ENCODE data around the gene ZRANB2.
A peak's percentile ranks its signal among the peaks of the same experiment; 100 is the strongest.

The ZRANB2 gene, protein sequence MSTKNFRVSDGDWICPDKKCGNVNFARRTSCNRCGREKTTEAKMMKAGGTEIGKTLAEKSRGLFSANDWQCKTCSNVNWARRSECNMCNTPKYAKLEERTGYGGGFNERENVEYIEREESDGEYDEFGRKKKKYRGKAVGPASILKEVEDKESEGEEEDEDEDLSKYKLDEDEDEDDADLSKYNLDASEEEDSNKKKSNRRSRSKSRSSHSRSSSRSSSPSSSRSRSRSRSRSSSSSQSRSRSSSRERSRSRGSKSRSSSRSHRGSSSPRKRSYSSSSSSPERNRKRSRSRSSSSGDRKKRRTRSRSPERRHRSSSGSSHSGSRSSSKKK

DNA sequence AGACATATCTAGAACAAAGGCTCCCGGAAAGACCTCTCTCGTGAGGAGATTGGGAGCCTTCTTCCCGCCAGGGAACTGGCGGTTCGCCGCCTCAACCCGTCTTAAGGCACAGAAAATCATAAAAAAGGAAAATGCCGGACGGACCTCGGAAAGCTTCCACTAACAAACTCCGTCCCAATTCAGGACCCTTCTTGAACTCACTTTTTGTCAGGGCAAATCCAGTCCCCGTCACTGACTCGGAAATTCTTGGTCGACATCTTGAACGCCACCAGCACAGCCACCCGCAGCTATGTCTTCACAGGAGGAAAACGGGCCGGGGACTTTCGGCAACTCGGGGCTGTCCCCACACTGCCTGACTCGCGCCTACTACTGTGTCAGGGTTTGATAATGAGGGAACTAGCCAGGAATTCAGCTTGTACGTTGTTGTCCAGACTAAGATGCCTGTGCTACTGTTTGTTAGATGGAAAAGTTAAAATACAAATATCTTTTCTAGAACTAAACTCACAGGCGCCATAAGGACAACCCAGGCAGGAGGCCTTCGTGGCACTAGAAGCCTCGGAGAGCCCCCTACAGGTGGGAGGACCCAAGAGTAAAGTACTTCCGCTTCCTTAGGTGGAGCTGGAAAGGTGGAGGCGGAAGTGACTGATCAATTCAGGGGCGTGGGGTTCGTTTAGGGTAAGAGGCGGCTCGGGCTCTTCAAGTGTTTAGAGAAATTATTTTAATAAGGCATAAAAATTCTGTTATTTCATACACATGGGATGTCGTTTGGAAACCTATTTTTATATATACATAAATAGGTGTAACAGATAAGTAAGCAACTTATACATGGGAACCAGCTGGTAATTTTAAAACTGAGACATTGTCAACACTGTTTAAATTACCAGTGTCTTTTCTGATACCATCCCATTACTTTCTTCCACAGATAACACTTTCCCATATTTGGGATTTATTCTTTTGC lies at the start of gene ZRANB2:
ZRANB2 (minus strand) TSS at position 297 of the 958 bp plus-strand sequence; CDS start at position 257, 40 bp downstream.
- peak; percentile 98 for DNase-seq

DNA sequence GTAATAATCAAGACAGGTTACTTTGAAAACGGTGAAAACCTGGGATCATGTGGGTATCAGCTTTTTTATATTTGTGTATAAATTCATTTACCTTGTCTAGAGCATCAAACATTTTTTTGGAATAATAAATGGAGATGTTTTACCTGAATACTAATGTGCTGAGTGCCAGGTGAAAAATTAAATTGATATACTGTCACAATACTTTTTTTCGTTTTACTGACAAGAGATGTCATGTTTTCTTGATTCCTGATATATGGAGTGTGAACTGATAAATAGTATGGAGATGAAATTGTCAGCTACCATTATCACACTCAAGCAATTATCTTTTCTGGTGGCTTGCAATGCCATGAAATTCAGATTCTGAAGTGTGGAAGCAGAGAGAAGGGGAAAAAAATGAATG lies 47.2 kb upstream of the ZRANB2 start:
- DNase-seq, result no peak

DNA sequence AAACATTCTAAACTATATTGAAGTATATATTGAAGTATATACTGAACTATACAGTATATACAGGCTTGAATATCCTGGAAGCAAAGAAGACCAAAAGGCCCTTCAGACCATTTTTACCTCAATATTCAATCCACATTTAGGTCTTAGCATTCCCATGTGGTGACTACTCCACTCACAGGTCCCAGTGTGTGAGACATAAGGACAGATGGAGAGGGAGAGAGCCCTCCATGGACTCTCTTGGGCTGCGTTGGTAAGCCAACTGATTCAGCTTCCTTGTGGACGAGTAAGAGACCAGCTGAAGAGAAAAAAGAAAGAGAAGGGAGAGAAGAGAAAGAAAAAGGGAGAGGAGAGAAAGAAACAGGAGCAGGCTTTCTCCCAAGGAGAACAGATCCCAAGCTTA lies 37.3 kb upstream of the ZRANB2 start:
- no peak for DNase-seq

DNA sequence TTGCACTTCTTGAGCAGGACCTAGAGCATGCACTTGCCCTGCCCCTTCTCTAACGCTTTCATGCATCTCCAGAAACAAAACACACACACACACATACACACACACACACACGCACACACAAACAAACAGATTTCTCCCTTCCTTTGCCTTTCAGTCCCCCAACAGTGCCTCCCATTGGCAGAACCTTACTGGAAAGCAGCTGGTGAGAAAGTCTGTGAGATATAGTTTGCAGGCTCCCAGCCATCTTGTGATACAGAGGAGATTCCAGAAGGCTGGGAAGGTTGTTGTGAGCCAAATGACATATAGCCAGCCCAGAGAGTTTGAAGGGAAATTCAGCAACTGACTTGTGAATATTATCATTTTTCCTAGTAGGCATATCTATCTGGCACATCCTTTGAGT lies 35.9 kb upstream of the ZRANB2 start:
- DNase-seq, result no peak

- no peak for DNase-seq
Observed at GRCh38 chr1:71106658-71107322, 26.0 kb upstream of the ZRANB2 start.

DNA sequence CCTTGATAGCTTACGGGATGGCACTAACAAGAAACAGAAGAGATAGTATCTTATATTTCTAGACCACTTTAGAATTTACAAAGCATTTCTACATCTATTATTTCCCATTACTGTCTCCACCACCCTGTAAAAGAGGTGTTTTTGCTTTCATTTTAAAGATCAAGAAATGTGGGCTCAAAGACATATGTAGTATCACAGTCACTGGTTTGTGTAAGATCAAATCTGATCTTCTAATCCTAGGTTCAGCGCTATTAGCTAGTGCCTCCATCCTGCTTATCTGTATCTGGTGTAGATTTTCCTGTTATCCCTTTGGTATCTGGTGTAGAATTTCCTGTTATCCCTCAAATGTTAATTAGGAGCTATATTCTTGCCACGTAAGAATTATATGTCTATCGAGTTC lies 23.6 kb upstream of the ZRANB2 start:
- DNase-seq, result no peak

GRCh38 chr1:71101839-71102376 lies 21.1 kb upstream of the ZRANB2 start:
- no peak for DNase-seq

- no peak for DNase-seq
Observed at GRCh38 chr1:71097428-71097827, 16.6 kb upstream of the ZRANB2 start.

DNA sequence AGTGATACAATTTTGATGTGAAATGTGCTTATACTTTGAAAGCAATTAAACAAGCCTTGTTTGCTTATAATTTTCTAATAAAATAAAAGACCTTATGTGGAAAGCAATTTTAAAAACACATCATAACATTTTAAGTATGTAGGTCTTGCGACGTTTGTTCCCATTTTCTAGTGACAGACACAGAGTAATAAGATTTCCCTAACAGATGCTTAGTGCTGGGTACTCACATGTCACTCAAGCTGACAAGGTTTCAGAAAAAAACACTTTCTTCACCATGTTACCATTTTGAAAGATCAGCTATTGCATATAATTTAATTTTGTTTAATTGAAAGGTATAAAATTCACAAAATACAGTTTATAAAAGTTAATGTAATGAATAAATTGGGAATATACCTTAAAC lies 14.1 kb upstream of the ZRANB2 start:
- no peak for DNase-seq

DNA sequence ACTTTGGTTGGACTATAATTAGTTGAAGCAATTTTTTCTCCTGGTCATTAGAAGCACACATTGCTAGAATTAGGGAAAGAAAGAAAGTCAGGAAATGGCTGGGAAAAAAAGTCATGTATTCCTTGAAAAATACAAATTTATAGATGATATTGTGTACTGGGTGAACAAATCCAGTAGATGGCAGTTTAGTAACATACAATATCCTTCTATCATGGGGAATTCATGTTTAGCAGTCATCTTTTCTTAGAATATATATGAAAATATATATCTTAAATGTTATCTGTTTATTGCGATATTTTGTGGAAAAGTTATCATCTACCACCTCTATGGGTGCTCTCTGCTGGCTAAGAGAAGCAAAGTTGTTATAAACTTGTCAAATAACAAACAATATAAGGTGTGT lies 13.1 kb upstream of the ZRANB2 start:
- DNase-seq, result peak; percentile 62

- no peak for DNase-seq
Observed at GRCh38 chr1:71089536-71090270, 8.9 kb upstream of the ZRANB2 start.

DNA sequence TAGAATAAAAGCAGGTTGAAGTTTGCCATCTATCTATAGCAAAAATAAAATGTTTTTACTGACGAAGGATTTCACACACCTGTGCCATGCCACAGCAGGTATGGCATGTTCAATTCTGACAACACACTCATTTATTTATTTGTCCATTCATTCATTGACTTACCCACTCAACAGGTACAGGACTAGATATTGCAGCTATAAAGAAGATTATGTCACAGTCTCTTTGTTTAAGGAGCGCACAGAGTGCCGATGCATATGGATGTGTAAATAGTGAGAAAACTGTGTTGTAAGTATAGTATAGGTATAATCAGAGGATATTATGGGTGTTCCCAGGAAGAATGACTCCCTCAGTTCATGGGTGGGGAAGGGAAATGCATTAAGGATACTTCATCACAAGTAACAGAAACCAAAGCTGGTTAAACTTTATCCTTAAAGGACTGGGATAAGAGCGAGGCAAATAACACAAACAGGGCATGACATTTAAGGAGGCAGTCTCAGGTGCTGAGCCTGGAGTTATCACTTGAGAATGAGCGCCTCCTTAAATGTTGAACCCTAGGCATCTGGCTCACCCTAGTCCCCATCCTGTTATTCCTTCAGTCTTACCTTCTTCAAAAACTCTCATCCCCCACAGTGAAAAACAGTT lies 7.9 kb upstream of the ZRANB2 start:
- DNase-seq, result no peak

GRCh38 chr1:71087713-71088112 lies 6.9 kb upstream of the ZRANB2 start:
- DNase-seq, result no peak

DNA sequence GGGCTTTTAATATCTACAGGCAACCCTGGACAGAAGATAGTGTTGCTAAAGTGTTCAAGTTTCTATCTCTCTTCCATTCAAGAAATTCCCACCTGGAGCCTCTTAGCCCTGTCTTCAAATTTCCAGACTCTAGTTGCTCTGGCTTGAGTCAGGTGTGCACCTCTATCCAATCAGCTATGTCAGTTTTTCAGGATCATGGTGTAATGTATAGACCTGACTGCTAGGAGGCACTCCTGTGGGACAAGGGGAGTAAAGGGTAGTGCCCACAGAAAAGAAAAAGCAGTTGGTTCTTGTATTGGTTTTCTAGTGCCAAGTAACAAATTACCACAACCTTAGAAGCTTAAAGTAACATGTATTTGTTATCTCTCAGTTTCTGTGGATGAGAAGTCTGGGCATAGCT lies 6.2 kb upstream of the ZRANB2 start:
- DNase-seq, result no peak

DNA sequence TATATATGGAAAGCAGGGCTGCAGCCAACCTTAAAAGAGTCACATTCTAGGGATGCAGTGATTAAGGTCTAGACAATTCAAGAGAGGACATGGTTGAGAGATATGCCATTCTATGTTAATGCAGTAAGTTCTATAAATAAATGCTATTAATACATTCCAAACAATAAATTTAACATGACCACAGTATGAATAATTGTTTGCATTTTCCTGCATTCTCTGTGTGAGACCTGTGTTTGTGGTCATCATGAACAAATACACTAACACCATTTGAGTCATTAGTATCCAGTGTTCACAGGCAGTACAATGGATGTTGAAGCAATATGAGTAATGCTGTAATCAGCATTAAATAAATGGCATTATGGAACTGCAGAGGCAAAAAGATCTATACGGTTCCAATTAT lies 5.5 kb upstream of the ZRANB2 start:
- no peak for DNase-seq

DNA sequence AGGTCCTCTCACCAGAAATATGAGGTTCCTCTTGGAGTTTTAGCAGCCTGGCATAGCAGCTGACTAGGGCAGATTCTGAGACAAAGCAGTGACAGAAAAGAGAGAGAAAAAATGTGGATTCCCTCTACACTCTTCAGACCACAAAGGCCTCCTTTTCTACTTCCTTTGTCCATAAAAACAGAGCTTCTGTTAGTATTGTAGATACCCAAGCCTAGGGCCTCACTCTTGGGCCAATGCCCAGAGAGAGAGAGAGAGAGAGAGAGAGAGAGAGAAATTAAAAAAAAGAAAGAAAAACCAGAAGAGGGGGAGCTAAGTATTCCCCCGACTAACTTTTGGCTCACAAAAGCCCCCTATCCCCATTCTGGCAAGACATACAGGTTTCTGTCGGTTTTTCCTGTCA lies 2.4 kb upstream of the ZRANB2 start:
- no peak for DNase-seq

DNA sequence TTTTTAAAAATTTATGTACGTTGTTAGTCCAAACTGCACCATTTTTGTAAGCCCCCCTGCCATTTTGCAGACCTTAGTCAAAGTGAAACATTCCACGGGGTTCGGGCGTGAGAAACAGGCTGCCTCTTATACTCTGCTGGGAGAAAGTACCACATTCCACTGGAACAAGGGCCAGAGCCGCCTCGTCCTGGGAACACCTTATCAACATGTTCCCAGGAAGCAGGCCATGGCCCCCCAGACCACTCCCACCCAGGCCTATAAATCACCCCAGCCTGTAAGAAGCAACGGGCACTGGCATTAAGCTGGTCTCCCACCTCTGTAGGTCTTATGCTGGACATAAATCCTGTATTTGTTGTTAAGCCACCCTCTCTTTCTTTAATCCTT lies 854 bp upstream of the ZRANB2 start:
- no peak for DNase-seq

DNA sequence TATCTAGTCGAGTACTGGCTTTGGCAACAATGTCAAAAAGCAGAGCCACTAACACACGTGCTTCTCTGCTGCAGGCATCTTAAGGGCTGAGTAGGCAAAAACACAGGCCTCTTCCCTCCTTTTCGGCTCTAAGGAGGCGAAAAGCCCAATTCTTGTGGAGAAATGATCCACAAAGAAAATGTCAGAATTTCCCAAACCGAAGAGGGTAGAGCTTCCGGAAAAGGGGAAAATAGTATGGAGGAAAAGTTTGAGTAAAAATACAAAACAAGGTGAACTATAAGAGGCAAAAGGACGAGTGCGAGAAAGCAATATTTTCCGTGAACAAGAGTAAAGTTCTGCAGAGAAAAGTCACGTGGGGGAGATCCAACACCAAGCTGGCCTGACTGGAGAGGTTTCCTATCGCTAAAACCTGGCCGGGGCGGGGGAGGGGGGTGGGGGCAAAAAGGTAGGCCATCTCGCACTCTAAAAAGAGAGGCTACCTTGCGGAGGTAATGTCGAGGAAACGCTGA lies 551 bp downstream of the ZRANB2 start:
- DNase-seq, result peak; percentile 12

- no peak for DNase-seq
Observed at GRCh38 chr1:71074681-71075080, 6.2 kb downstream of the ZRANB2 start.

GRCh38 chr1:71072273-71072672 lies 8.6 kb downstream of the ZRANB2 start:
- no peak for DNase-seq

- DNase-seq, result no peak
Observed at GRCh38 chr1:71071720-71072119, 9.1 kb downstream of the ZRANB2 start.

All from NCI-H1694 (cell line).